Measurements from ENCODE around the gene CLEC1B.
"Not testable (repeated sequence)": the region's sequence is repeated elsewhere in the genome, so short reads cannot be mapped to it uniquely, and the experiment has no call there.

The CLEC1B gene

GRCh38 chr12:9980126-9980525 is 18.8 kb downstream of the CLEC1B start:
- in situ Hi-C loops (cut with HindIII; ENCODE audit: low sequenced_read_pairs), result no loop called here
- TF ChIP-seq CTCF (IDR thresholded peaks at IDR 0.05; ENCODE audit: low read depth, low read length, missing control alignments), result no peak
- no peak for DNase-seq (ENCODE audit: low read depth)
- no peak overlapping the region for H3K4me3 ChIP-seq (ENCODE audit: low read depth, low read length)

DNA sequence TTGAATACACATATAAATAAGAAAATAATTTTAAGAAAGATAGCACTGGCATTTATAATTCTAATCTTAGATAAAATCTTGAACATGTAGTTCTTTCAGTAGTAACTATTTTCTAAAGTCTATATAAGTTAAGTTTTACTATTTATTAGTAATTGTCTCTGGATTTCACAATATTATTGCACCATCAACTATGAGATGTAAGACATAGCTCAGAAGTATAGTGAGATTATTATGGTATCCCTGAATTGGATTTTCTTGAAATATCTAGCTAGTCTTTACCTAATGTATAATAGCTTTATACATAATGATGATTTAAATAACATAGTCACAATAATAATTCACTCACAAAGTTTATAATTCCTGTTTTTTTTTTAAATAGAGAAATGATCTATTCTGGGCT is 21.0 kb downstream of the CLEC1B start:
- in situ Hi-C loops (cut with HindIII; ENCODE audit: low sequenced_read_pairs), result no loop called here
- TF ChIP-seq CTCF (IDR thresholded peaks at IDR 0.05; ENCODE audit: low read depth, low read length, missing control alignments), result no peak
- no peak for DNase-seq (ENCODE audit: low read depth)

GRCh38 chr12:9976626-9977025 is 22.3 kb downstream of the CLEC1B start:
- H3K4me3 ChIP-seq (ENCODE audit: low read depth, low read length); in situ Hi-C loops (cut with HindIII; ENCODE audit: low sequenced_read_pairs); DNase-seq (ENCODE audit: low read depth): not testable (repeated sequence)

More for the DNA sequence above, 21.0 kb downstream of the CLEC1B start:
- no peak overlapping the region for H3K4me3 ChIP-seq (ENCODE audit: low read depth, low read length)

DNA sequence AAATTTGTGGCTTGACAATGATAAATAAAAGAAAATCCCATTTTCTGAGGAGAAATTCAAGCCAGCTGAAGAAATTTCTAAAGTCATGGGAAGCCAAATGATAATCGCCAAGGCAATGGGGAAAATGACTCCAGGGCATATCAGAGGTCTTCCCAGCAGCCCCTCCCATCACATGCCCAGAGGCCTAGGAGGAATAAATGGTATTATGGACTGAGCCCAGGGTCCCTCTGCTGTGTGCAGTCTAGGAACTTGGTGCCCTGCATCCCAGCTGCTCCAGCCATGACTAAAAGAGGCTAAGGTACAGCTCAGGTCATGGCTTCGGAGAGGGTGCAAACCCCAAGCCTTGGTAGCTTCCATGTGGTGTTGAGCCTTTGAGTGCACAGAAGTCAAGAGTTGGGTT is 23.3 kb downstream of the CLEC1B start:
- TF ChIP-seq CTCF (IDR thresholded peaks at IDR 0.05; ENCODE audit: low read depth, low read length, missing control alignments), result no peak
- no peak for DNase-seq (ENCODE audit: low read depth)
- in situ Hi-C loops (cut with HindIII; ENCODE audit: low sequenced_read_pairs), result no loop called here
- H3K4me3 ChIP-seq (ENCODE audit: low read depth, low read length), result no peak overlapping the region

DNA sequence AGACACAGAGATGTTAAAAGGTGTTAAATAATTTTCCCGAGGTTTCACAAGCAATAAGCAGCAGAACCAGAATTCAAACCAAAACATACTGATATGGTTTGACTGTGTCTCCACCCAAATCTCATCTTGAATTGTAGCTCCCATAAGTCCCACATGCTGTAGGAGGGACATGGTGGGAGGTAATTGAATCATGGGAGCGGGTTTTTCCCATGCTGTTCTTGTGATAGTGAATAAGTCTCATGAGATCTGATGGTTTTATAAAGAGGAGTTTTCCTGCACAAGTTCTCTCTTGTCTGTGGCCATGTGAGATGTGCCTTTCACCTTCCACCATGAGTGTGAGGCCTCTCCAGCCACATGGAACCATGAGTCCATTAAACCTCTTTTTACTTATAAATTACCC is 24.2 kb downstream of the CLEC1B start:
- DNase-seq (ENCODE audit: low read depth); H3K4me3 ChIP-seq (ENCODE audit: low read depth, low read length); in situ Hi-C loops (cut with HindIII; ENCODE audit: low sequenced_read_pairs): not testable (repeated sequence)

- TF ChIP-seq CTCF (IDR thresholded peaks at IDR 0.05; ENCODE audit: low read depth, low read length, missing control alignments), result no peak
- no peak for DNase-seq (ENCODE audit: low read depth)
- in situ Hi-C loops (cut with HindIII; ENCODE audit: low sequenced_read_pairs), result no loop called here
- no peak overlapping the region for H3K4me3 ChIP-seq (ENCODE audit: low read depth, low read length)
Measured at GRCh38 chr12:9973949-9974348, 25.0 kb downstream of the CLEC1B start.

GRCh38 chr12:9971181-9971580 is 27.7 kb downstream of the CLEC1B start, which contains the start of gene CLEC12A:
TSS of gene CLEC12A (plus strand) at chr12:9971409. CDS start at chr12:9971597, 188 bp downstream.
- H3K4me3 ChIP-seq (ENCODE audit: low read depth, low read length), result no peak within 1 kb of the TSS
- DNase-seq (ENCODE audit: low read depth), result no peak
- TF ChIP-seq CTCF (IDR thresholded peaks at IDR 0.05; ENCODE audit: low read depth, low read length, missing control alignments), result no peak
- in situ Hi-C loops (cut with HindIII; ENCODE audit: low sequenced_read_pairs), result no loop called here

- in situ Hi-C loops (cut with HindIII; ENCODE audit: low sequenced_read_pairs), result no loop called here
- H3K4me3 ChIP-seq (ENCODE audit: low read depth, low read length), result no peak overlapping the region
- no peak for TF ChIP-seq CTCF (IDR thresholded peaks at IDR 0.05; ENCODE audit: low read depth, low read length, missing control alignments)
- no peak for DNase-seq (ENCODE audit: low read depth)
Measured at GRCh38 chr12:9969673-9970072, 29.2 kb downstream of the CLEC1B start.
